Measurements from ENCODE around the gene MUC5AC. TPM values are rescaled to one million over a fixed set of nuclear protein-coding genes. Genes with fewer than 3 reads are reported as not detected.

The MUC5AC gene
- total RNA-seq, 1 experiment from 2014 or later, result not detected

- in situ Hi-C loops (cut with HindIII; ENCODE audit: low pct_unique_long_range_greater_than_20kb, low sequenced_read_pairs), result no loop called here
- no peak for DNase-seq (ENCODE audit: low read depth)
These were observed 67.9 kb downstream of the MUC5AC start for GRCh38 chr11:1225386-1226225.

GRCh38 chr11:1226226-1226985 is 68.7 kb downstream of the MUC5AC start:
- DNase-seq (ENCODE audit: low read depth), result no peak
- in situ Hi-C loops (cut with HindIII; ENCODE audit: low pct_unique_long_range_greater_than_20kb, low sequenced_read_pairs), result no loop called here

- in situ Hi-C loops (cut with HindIII; ENCODE audit: low pct_unique_long_range_greater_than_20kb, low sequenced_read_pairs), result no loop called here
- DNase-seq (ENCODE audit: low read depth), result no peak
These were observed 69.3 kb downstream of the MUC5AC start for GRCh38 chr11:1226986-1227550.

DNA sequence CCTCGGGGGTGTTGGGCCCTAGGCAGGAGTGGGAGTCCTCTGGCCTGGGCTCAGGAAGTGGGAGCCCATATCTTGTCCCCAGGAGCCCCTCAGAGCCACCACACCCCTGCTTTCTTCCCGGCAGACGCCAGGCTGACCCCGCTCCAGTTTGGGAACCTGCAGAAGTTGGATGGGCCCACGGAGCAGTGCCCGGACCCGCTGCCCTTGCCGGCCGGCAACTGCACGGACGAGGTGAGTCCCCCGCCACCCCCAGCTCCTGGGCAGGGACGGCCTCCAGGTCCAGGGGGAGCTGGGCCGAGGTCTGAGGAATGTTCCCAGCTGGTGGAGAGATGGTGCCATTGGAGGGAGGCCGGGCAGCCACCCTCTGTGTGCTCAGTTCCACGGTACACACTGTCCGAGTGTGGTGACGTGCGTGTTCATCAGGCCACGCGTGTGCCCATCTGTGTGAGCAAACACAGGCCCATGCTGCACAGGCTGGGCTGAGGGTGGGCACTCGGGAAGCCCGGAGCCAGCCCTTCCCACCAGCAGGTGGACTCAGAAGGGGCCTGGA is 69.9 kb downstream of the MUC5AC start:
- in situ Hi-C loops (cut with HindIII; ENCODE audit: low pct_unique_long_range_greater_than_20kb, low sequenced_read_pairs), result no loop called here
- no peak for DNase-seq (ENCODE audit: low read depth)

DNA sequence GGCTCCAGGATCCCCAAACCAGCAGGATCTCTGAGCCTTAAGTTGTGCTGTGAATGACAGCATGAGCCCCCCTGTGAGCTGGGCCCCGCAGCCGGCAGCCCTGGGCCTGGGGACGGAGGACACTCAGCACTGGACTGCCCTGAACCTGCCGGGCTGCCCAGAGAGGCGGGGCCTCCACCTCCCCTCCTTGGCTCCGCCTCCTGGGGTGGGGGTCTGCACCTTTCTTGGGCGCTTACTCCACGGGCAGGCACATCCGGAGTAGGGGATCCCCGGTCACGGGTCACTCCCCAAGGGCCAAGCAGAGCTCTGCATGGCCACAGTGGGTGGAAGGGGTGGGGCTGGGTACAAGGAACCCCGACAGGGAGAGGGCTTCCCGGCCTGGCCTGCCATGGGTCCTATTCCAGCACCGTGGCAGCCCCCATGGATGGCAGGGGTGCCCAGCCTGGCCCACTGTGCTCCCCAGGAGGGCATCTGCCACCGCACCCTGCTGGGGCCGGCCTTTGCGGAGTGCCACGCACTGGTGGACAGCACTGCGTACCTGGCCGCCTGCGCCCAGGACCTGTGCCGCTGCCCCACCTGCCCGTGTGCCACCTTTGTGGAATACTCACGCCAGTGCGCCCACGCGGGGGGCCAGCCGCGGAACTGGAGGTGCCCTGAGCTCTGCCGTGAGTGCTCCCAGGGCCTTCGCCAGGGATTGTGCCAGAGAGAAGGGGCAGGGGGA is 70.5 kb downstream of the MUC5AC start:
- no peak for DNase-seq (ENCODE audit: low read depth)
- in situ Hi-C loops (cut with HindIII; ENCODE audit: low pct_unique_long_range_greater_than_20kb, low sequenced_read_pairs), result no loop called here

- in situ Hi-C loops (cut with HindIII; ENCODE audit: low pct_unique_long_range_greater_than_20kb, low sequenced_read_pairs), result no loop called here
- DNase-seq (ENCODE audit: low read depth), result no peak
These were observed 71.2 kb downstream of the MUC5AC start for GRCh38 chr11:1228921-1229451.

- in situ Hi-C loops (cut with HindIII; ENCODE audit: low pct_unique_long_range_greater_than_20kb, low sequenced_read_pairs), result no loop called here
- DNase-seq (ENCODE audit: low read depth), result no peak
These were observed 71.8 kb downstream of the MUC5AC start for GRCh38 chr11:1229471-1230120.

DNA sequence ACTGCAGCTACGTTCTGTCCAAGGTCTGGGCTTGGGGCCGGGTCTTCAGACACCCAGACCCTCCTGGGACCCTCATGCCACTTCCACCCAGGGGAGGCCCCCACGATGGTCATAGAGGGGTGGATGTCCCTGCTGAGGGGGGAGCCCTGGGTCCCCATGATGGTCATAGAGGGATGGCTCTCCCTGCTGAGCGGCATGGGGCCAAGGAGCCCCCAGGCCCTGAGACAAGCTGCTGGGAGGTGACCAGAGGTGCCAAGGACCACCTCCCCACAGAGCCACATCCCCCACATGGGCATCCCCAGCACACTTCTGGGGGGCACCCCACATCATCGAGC is 72.3 kb downstream of the MUC5AC start:
- DNase-seq (ENCODE audit: low read depth), result no peak
- in situ Hi-C loops (cut with HindIII; ENCODE audit: low pct_unique_long_range_greater_than_20kb, low sequenced_read_pairs), result no loop called here

DNA sequence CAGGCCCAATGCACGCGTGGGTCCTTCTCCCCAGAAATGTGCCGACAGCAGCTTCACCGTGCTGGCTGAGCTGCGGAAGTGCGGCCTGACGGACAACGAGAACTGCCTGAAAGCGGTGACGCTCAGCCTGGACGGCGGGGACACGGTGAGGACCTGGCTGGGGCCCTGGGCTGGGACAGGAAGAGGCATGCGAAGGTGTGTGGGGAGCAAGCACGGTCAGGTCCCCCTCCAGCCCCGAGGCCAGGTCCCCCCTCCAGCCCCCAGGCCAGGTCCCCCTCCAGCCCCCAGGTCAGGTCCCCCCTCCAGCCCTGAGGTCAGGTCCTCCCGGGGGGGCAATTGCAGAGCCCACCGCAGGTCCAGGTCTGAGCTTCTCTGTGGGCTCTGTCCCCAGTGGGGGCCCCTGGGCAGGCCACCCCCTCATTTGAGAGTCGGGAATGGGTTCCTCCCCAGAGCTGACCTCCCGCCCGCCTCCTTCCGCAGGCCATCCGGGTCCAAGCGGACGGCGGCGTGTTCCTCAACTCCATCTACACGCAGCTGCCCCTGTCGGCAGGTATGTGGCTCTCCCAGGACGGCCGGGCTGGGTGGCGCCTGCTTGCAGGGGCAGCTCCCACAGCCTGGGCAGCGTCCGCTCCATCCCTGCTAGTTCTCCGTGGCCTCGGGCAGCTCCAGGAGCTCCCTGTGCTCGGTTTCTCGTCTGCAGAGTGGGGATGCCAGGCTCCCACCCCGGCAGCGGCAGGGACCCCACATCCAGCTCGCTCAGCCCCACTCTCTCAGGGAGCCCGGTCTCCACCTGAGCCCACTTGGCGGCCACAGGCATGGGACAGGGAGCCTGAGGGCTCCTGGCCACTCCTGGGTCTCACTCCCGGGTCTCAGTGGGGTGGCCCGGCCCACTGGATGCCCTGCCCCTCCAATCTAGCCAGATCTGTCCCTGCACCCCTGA is 73.0 kb downstream of the MUC5AC start:
- in situ Hi-C loops (cut with HindIII; ENCODE audit: low pct_unique_long_range_greater_than_20kb, low sequenced_read_pairs), result no loop called here
- no peak for DNase-seq (ENCODE audit: low read depth)

DNA sequence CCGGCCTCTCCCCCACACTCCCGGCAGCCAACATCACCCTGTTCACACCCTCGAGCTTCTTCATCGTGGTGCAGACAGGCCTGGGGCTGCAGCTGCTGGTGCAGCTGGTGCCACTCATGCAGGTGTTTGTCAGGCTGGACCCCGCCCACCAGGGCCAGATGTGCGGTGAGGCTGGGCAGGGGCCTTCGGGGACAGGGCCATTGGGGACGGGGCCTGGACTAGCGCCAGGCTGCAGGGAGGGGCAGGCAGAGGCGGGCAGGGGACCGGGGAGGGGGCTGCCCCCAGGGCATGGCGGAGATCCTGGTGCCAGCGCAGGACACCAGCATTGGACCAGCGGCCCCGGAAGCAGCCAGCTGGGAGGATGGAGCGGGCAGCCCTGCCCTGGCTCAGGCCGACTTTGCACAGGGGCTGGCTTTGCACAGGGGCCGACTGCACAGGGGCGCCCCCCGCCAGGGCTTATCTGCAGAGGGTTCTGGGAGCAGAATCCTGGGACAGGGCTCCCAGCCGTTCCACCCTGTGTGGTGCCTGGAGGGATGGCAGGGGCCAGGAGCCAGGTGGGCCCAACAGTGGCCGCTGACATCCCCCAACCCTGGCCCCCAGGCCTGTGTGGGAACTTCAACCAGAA is 73.8 kb downstream of the MUC5AC start:
- DNase-seq (ENCODE audit: low read depth), result no peak
- in situ Hi-C loops (cut with HindIII; ENCODE audit: low pct_unique_long_range_greater_than_20kb, low sequenced_read_pairs), result no loop called here

GRCh38 chr11:1232021-1232882 is 74.5 kb downstream of the MUC5AC start:
- in situ Hi-C loops (cut with HindIII; ENCODE audit: low pct_unique_long_range_greater_than_20kb, low sequenced_read_pairs), result no loop called here

GRCh38 chr11:1232883-1233321 is 75.1 kb downstream of the MUC5AC start:
- no peak for DNase-seq (ENCODE audit: low read depth)
- in situ Hi-C loops (cut with HindIII; ENCODE audit: low pct_unique_long_range_greater_than_20kb, low sequenced_read_pairs), result no loop called here

More at GRCh38 chr11:1232021-1232882, 74.5 kb downstream of the MUC5AC start:
- DNase-seq (ENCODE audit: low read depth), result no peak

DNA sequence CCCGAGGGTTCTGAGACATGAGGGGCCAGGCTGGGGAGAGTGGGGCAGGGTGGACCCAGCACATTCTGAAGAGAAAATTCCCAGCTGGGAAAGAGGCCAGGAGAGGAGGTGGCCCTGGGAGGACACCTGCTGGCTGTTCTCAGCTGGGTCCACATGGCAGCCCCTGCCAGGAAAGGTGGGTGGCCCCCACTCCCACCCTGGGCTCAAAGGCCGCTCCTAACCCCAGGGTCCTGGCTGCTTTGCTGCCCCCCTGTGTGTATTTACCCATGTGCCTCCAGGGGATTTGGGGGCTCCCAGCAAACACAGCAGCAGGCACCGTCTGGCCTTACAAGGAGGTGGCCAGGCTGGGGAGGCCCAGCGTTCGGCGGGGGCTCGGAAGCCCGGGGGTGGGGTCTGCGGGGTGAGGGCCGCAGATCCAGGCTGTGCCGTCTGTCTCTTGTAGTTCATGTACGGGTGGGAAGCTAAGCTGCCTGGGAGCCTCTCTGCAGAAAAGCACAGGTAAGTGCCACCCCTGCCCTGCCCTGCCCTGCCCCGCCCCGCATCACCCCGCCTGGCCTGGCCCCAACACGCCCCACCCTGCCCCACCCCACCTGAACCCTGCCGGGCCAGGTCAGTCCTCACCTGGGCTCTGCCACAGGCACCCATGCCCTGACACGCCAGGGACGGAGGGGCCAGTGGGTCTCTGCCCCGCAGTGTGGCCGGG is 75.7 kb downstream of the MUC5AC start:
- in situ Hi-C loops (cut with HindIII; ENCODE audit: low pct_unique_long_range_greater_than_20kb, low sequenced_read_pairs), result no loop called here
- no peak for DNase-seq (ENCODE audit: low read depth)

DNA sequence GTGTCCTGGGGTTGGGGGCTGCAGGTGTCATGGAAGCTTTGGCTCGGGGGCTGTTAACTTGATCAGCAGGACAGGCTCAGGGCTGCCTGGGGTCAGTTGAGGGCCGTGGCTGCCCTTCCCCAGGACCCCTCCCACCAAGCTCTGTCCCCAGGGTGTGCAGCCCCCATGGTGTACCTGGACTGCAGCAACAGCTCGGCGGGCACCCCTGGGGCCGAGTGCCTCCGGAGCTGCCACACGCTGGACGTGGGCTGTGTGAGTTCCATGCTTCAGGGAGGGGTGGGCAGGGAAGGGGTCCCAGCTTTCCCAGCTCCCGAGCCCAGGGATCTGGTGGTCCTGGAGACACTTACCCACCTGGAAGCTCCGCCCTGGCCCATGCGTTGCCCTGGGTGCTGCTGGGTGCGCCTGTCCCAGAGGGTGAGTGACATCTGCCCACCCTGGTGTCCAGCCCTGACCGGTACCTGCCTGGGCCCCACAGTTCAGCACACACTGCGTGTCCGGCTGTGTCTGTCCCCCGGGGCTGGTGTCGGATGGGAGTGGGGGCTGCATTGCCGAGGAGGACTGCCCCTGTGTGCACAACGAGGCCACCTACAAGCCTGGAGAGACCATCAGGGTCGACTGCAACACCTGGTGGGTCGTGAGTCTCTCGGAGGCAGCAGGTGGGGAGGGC is 76.4 kb downstream of the MUC5AC start:
- DNase-seq (ENCODE audit: low read depth), result no peak
- in situ Hi-C loops (cut with HindIII; ENCODE audit: low pct_unique_long_range_greater_than_20kb, low sequenced_read_pairs), result no loop called here
